Lung (tissue), 12 donors: Measurements from ENCODE around the gene PC. TPM values are rescaled to one million over a fixed set of nuclear protein-coding genes. Genes with fewer than 3 reads are reported as not detected.

Experiments used
- ATAC-seq: fragments of 200-7000 bp; cut with Tn5 transposase; one replicate; pipeline ENCODE4 v1.9.1; 2020; ENCODE audit warnings: moderate number of reproducible peaks; ENCODE audit not compliant: insufficient read depth, low FRiP score
- DNase-seq, 3 donors: peaks; one replicate each; pipeline ENCODE4 v3.0.0-alpha.2; 2013 to 2017
- H3K27ac ChIP-seq, 2 donors: one replicate each; pipeline ENCODE4 v1.5.1; 2013; ENCODE audit warnings: mild to moderate bottlenecking in 2 of 2, moderate library complexity in 2 of 2, control low read depth in 1 of 2, inconsistent platforms in 1 of 2, low read depth in 1 of 2, low read length in 1 of 2
- H3K27me3 ChIP-seq, 3 donors: one replicate each; pipeline ENCODE4 v1.5.1; 2013; ENCODE audit warnings: low read length in 2 of 3; ENCODE audit not compliant: control insufficient read depth in 3 of 3, insufficient read depth in 3 of 3
- H3K36me3 ChIP-seq, 4 donors: one replicate each; pipeline ENCODE4 v1.5.1; 2013; ENCODE audit warnings: low read length in 4 of 4, mild to moderate bottlenecking in 1 of 4, moderate library complexity in 1 of 4; ENCODE audit not compliant: control insufficient read depth in 4 of 4, insufficient read depth in 4 of 4
- H3K4me1 ChIP-seq, 5 donors: one replicate each; pipeline ENCODE4 v1.5.1; 2013; ENCODE audit warnings: low read length in 5 of 5, mild to moderate bottlenecking in 2 of 5, moderate library complexity in 1 of 5; ENCODE audit not compliant: control insufficient read depth in 5 of 5, insufficient read depth in 5 of 5
- H3K4me3 ChIP-seq: one replicate; pipeline ENCODE4 v1.5.1; 2013; ENCODE audit warnings: mild to moderate bottlenecking, control low read depth, moderate library complexity
- H3K9ac ChIP-seq, 2 donors: one replicate each; pipeline ENCODE4 v1.5.1; 2013; ENCODE audit warnings: low read length in 2 of 2, control low read depth in 1 of 2; ENCODE audit not compliant: insufficient read depth in 1 of 2
- H3K9me3 ChIP-seq, 4 donors: one replicate each; pipeline ENCODE4 v1.5.1; 2013; ENCODE audit warnings: low read length in 3 of 4, mild to moderate bottlenecking in 1 of 4, moderate library complexity in 1 of 4; ENCODE audit not compliant: control insufficient read depth in 4 of 4, insufficient read depth in 3 of 4
- WGBS, 2 donors: extraction: QIAGEN DNeasy Blood & Tissue Kit; methylation state at CpG; one replicate each; pipeline ENCODE4 v1.1.7; 2013; 5-methylcytosine and 5-hydroxymethylcytosine counted together
- polyA plus RNA-seq, 2 donors: library from polyadenylated mRNA; stranded (reverse); fragments of 200-250 nt; gene quantifications; one replicate each; pipeline ENCODE4 v1.2.1, GENCODE V29; 2013
- total RNA-seq, 2 donors: library from RNA; depleted of rRNA in 1 of 2; stranded (reverse); fragments of >200 nt in 1 of 2; gene quantifications; one replicate each; pipeline ENCODE4 v1.2.1, GENCODE V29; 2014 to 2021
- TF ChIP-seq, protein P1 (sequence below): IDR thresholded peaks from 2 replicates; pipeline ENCODE4 v1.5.1; 2012; ENCODE audit warnings: mild to moderate bottlenecking; ENCODE audit errors: control extremely low read depth, extremely low read depth
- donor health status: control.
- donor health status: control.
- donor health status: Bipolar disorder and iron deficiency.
- donor health status: healthy.
- donor health status: DM: yes; HTN: yes; CAD: no.

PC gene
- total and polyA plus RNA-seq, 4 donors = 5.5 to 32.5 (median 12.0) TPM

DNA sequence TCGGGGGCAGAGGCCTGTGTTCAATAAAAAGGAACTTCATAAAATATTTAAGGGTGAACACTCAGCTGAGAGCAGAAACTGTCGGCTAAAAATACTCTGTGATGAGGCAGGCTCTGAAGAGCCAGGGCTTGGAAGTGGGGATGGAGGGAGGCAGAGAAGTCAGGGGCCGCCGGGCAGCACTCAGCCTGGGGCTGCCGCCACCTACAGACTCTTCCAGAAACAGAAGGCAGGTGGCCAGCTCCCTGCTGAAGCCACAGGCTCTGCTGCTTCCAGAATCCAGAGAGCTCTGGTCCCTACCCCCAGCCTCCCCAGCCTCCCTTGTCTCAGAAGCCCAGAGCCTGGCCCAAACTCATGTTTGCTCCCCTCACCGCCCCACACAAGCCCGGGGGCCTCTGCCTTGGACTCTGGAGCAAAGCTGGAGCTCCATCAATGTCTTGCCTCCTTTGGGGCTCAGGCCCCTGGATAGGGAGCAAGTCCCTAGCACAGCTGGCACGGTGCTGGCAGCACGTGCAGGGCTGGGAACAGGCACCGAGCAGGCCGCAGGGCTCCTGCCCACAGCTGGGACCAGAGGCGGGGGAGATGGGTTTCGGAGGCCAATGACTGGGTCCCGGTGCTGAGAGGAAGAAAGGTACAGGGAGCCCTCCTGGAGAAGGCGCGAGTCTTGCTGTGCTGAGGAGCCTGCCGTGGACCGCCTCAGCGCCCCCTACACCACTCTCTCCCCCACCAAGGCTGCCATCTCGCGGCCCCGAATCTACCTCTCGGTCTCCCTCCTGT lies 93.1 kb downstream of the PC start:
- H3K9ac ChIP-seq = no peak overlapping the region
- no peaks in the 10 kb centered on the region for H3K9me3 ChIP-seq
- DNase-seq = no peak
- ATAC-seq = no peak
- H3K27ac ChIP-seq = no peak overlapping the region
- H3K4me3 ChIP-seq = no peak overlapping the region
- no peaks in the 10 kb centered on the region for H3K4me1 ChIP-seq
- H3K27me3 ChIP-seq = no peaks in the 10 kb centered on the region
- TF ChIP-seq, protein P1, sequence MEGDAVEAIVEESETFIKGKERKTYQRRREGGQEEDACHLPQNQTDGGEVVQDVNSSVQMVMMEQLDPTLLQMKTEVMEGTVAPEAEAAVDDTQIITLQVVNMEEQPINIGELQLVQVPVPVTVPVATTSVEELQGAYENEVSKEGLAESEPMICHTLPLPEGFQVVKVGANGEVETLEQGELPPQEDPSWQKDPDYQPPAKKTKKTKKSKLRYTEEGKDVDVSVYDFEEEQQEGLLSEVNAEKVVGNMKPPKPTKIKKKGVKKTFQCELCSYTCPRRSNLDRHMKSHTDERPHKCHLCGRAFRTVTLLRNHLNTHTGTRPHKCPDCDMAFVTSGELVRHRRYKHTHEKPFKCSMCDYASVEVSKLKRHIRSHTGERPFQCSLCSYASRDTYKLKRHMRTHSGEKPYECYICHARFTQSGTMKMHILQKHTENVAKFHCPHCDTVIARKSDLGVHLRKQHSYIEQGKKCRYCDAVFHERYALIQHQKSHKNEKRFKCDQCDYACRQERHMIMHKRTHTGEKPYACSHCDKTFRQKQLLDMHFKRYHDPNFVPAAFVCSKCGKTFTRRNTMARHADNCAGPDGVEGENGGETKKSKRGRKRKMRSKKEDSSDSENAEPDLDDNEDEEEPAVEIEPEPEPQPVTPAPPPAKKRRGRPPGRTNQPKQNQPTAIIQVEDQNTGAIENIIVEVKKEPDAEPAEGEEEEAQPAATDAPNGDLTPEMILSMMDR = no peak
- H3K36me3 ChIP-seq = peaks cover 0 to 3% (median 0%) of the 10 kb centered on the region in 4 donors
- WGBS, 2 donors = 88 to 89% methylated on average over 21 to 23 of the region's 23 CpGs

DNA sequence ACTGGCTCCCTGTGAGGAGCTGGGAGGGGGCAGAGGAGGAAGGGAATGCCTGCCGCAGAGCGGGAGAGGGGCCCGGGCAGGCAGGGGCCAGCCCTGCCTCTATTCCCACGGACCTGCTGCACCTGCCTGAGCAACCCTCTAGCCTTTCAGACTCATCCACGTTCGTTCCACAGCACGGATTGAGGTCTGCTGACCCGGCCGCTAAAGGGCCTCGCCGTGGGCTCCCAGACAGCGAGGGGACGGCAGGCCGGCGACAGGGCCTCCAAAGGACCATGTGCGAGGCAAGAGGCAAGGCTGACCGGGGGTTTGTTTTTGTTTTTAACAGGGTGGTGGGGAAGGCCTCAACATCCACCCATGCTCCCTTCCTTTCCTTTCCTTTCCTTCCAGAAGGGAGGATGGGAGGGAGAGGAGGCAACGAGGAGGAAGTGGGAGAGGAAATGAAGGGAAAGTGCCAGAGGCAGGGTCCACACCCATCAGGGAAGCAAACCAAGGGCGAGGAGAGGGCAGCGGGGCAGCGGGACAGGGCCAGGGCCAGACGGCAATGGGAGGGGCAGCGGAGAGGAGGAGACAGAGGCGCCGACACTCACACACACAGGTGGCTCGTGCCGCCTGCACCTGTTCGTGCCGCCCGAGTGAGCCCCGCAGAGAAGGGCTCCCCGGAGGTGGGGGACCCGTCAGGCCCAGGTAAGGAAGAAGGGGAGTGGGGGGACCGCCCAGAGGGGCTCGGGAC lies 93.8 kb downstream of the PC start:
- Histone ChIP-seq H3K27ac (no peak overlapping the region), H3K36me3 (peaks cover 0 to 2% (median 0%) of the 10 kb centered on the region in 4 donors), H3K4me1 (no peaks in the 10 kb centered on the region), H3K27me3 (no peaks in the 10 kb centered on the region), H3K4me3 (no peak overlapping the region), H3K9ac (no peak overlapping the region), H3K9me3 (no peaks in the 10 kb centered on the region)
- TF ChIP-seq, protein P1 = no peak
- WGBS, 2 donors = 75 to 84% methylated on average over 34 to 35 of the region's 35 CpGs
- DNase-seq (no peak), ATAC-seq (no peak)

DNA sequence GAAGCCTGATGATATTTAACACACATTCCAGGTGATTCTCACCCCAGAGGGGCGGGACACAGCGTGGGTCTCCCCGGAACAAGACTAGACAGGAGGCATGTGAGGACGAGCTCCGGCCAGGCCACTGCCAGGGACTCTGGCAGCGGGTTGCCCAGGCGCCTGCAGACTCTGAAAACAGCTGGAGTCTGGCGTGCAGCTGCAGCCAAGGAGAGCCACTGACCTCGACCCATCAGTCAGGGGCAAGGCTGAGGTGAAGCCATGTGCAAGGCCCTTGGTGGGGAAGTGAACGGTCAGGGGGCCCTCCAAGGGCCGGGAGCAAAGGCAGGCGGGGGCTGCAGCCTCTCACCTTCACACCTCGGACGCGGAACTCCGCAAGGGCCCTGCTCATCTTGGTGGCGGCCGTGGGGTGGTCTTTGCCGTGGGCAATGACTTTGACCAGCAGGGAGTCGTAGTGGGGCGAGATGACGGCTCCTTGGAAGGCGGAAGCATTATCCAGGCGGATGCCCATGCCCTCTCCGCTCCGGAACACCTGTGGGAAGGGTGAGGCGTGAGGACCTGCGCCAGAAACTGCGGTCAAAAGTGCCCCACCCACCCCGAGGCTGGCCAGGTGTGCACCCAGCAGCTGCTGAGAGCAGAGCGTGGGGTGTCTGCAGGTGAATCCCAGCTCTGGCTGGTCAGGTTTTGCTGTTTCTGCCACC lies 94.6 kb downstream of the PC start:
- H3K9me3 ChIP-seq = no peaks in the 10 kb centered on the region
- peaks cover 0 to 4% (median 0%) of the 10 kb centered on the region in 4 donors for H3K36me3 ChIP-seq
- DNase-seq (no peak), ATAC-seq (no peak)
- peaks cover 0 to 2% (median 0%) of the 10 kb centered on the region in 5 donors for H3K4me1 ChIP-seq
- no peak overlapping the region for H3K9ac ChIP-seq
- no peaks in the 10 kb centered on the region for H3K27me3 ChIP-seq
- 92 to 94% methylated on average over 31 of the region's 31 CpGs for WGBS, 2 donors
- TF ChIP-seq, protein P1 = no peak
- H3K4me3 ChIP-seq = no peak overlapping the region
- no peak overlapping the region for H3K27ac ChIP-seq
